G401 (cell line): Measurements from ENCODE around the gene MEOX2. TPM values are rescaled to one million over a fixed set of nuclear protein-coding genes. Genes with fewer than 3 reads are reported as not detected.
A peak's percentile ranks its signal among the peaks of the same experiment; 100 is the strongest.

Experiments used
- DNase-seq: peaks from one replicate; pipeline ENCODE4 v3.0.0-alpha.2; 2015; ENCODE audit warnings: low spot score
- in situ Hi-C: cut with HindIII; loops from 2 replicates; pipeline ENCODE4 v1.10.0; 2016; ENCODE audit warnings: low sequenced_read_pairs, mixed read lengths
- total RNA-seq: library from RNA; depleted of rRNA; stranded (reverse); fragments of >200 nt; shearing (Covaris generic); gene quantifications from 2 replicates; pipeline ENCODE4 v1.2.3, GENCODE V29; 2014; rRNA removed

MEOX2 gene
- total RNA-seq, 1 experiment from 2014 or later, result not detected

DNA sequence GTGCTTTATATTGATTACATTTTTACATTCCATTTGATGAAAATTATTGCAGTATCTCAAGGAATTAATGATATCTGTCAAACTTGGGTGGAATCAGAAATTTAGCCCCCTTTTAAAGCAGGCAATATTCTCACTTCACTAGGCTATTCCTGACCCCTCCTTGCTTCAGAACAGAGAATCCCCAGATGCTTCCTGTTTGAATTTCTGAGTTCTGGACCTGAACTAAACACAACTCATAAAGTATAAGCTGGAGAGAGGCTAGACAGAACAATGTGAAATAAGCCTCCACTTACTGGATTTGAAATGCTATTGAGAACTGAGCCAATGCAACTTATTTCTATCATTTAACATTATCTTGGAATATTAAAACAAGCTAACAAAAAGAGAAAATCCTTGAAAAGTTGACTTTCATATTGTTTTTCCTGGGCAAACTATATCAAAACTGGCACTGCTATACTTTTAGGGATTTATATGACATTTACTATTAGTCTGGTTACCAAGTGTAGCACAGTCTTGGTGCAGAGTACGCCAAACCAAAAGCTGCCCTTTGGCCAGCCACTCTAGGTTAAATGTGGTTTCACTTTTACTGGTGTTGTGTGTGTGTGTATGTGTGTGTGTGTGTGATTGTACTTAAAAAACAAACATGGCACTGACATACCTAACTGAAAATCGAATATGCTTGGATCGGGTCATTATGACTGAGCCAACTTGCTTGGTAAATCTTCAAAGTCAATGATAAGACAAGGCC, 105.7 kb downstream of the MEOX2 start:
- in situ Hi-C loops, result no loop called here
- no peak for DNase-seq

DNA sequence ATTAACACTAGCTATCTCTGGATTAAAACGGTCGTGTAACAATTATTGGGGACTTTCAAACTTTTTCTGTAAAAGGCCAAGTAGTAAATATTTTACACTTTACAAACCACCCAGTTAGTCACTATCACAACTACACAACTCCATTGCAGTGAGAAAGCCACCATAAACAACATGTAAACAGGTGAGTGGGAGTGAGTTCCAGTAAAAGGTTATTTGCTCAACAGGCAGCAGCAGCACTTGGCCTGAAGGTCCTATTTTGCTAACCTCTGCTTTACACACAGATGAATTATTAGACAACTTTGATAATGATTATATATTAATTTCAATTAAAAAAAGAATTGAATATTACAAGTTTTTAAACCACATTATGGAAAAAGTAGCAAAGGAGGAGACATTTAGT, 108.9 kb downstream of the MEOX2 start:
- no peak for DNase-seq
- in situ Hi-C loops, result no loop called here

DNA sequence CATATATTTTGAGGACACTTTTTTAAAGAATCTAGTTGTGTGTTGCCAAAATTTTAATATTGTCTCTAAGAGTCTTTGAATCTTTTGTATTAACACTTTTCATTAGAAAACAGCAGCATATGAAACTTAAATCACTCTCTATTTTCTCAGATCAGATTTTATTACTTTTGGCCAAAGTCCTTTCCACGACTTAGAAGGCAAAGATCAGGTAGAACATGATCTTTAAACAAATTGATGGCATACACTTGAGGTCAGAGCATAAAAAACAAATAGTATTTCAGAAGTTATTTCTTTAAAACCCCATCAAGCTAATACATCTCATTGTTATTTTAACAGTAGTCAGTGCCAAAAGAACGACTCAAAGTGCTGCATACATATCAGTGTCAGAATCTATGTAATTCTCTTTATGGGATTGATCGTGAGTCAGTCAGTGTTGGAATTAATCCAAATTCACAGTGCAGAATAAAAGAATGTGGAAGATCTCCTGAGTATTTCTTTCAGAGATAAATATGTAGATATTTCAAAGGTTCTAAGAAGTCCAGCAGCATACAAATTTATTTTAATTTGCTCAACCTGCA, 115.1 kb downstream of the MEOX2 start:
- DNase-seq, result no peak
- in situ Hi-C loops, result no loop called here

DNA sequence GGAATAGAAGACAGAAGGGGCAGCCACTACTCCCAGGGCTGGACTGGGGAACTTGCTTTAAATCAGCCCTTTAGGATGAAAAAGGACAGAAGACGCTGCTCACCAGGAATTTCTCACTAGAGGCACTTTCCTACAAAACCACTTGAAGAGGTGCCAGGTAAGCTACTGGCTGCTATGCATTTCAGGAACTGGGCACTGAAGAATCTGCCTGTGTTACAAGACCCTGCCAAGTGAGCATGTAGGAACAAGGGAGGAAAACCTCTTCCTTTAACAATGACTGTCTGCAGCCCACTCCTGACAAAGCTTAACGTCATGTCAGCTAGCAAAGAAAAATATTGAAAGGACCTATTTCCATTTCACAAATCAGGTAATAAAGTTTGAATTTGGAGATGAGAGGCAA, 118.8 kb downstream of the MEOX2 start:
- in situ Hi-C loops, result no loop called here
- no peak for DNase-seq

DNA sequence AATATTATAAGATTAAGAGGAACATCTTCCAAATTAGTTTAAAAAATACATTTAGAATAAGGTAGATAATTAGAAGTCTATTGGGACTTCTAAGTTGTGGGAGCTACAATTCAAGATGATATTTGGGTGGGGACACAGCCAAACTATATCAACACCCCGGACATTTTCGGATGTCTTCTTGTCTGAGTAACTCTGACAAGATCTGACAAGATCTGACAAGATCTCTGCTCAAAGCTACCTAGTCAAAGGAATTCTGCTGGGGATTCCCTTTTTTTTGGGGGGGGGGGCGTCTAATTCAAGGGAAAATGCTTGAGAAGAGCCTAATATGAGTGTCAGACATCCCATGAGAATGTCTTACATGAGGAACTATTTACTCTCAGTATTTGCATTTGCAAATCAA, 119.4 kb downstream of the MEOX2 start:
- in situ Hi-C loops, result no loop called here
- DNase-seq, result no peak

DNA sequence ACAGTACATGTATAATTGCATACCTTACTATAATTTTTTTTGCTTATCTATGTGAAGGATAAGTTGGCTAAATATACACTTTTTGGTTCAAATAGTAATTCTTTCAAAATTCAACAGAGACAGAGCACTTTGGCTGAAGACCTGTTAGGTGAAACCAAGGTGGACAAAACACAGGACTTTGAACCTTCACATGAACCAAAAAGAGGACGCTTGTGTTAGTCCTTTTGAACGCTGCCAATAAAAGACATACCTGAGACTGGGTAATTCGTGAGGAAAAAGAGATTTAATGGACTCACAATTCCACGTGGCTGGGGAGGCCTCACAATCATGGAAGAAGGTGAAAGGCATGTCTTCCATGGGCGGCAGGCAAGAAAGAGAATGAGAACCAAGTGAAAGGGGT, 120.0 kb downstream of the MEOX2 start:
- in situ Hi-C loops, result no loop called here
- no peak for DNase-seq

DNA sequence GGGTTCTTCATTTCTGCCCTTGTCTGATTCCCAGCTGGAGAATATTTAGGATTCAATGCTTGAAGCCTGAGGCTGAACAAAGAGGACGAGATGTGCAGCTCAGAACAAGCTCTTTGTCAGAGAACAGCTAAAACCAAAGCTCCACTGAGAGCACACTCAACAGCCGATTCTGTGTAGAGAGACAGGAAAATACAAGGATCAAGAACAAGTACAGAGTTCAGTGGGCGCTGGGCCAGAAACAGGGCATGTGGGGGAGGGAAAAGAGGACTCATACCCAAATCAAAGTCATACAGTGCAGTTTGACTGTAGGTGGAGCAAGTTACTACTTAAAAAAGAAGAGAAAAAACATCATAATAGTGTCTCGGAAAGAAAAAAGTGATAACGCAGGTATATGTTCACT, 124.6 kb downstream of the MEOX2 start, which contains the start of gene AGMO:
Gene AGMO, minus strand, starts transcription at position 181 of the 400 bp plus-strand sequence.
- peak; percentile 20 for DNase-seq
- in situ Hi-C loops, result no loop called here

Other genes with a start within 250 kb of the MEOX2 start
- gene AGMO, start 124.7 kb downstream of the MEOX2 start, total RNA-seq, result not detected in 2 replicates